B cell (primary cell): ENCODE measurements around the gene GLIS1. TPM values are rescaled to one million over a fixed set of nuclear protein-coding genes. Genes with fewer than 3 reads are reported as not detected.

ENCODE experiments used
- ATAC-seq: fragments of 200-7000 bp; cut with Tn5 transposase; one replicate; pipeline ENCODE4 v1.10.0; 2021; ENCODE audit warnings: low read depth, mild to moderate bottlenecking, moderate number of reproducible peaks, moderate library complexity
- CTCF ChIA-PET: fragments of 350-600 bp; sonication (Branson Sonifier 250); formaldehyde crosslinking; loops from one replicate; lab custom pipeline; 2021; ENCODE audit warnings: antibody characterized with exemption, inconsistent platforms; lab: Charles Lee
- POLR2A ChIA-PET: fragments of 350-600 bp; sonication (Branson Sonifier 250); formaldehyde crosslinking; loops from one replicate; lab custom pipeline; 2021; ENCODE audit warnings: antibody characterized with exemption; lab: Charles Lee
- DNase-seq: peaks from one replicate; pipeline ENCODE4 v3.0.0; 2013
- H2AFZ ChIP-seq: 2 replicates; pipeline ENCODE4 v1.6.1; 2012; ENCODE audit warnings: mild to moderate bottlenecking, low read depth, low read length; ENCODE audit not compliant: insufficient read depth, poor library complexity, severe bottlenecking
- H3K27ac ChIP-seq, 2 donors: 1 replicate in 1 of 2; 2 replicates in 1 of 2; pipeline ENCODE4 v1.5.1; 2012 to 2013; ENCODE audit warnings: low read length in 2 of 2, mild to moderate bottlenecking in 2 of 2, moderate library complexity in 1 of 2
- H3K27me3 ChIP-seq, 4 experiments: fragments of 200-600 bp in 1 of 4; sonication (generic) in 1 of 4; replicated peaks in 1 of 4; 1 replicate in 2 of 4; 2 replicates in 2 of 4; pipeline versions ENCODE4 v1.6.1 to v1.7.0; 2013 to 2016; ENCODE audit warnings: low read length in 3 of 4, mild to moderate bottlenecking in 2 of 4, mixed read lengths in 1 of 4, moderate library complexity in 1 of 4; ENCODE audit not compliant: insufficient read depth in 4 of 4, control insufficient read depth in 3 of 4; ENCODE audit errors: control extremely low read depth in 1 of 4
- H3K36me3 ChIP-seq, 2 experiments: replicated peaks in 1 of 2; 1 replicate in 1 of 2; 2 replicates in 1 of 2; pipeline versions ENCODE4 v1.6.1 to v1.7.1; 2013; ENCODE audit warnings: low read length in 1 of 2; ENCODE audit not compliant: insufficient read depth in 2 of 2, control insufficient read depth in 1 of 2; ENCODE audit errors: control extremely low read depth in 1 of 2, extremely low read depth in 1 of 2
- H3K4me1 ChIP-seq, 2 donors: fragments of 200-600 bp in 1 of 2; sonication (generic) in 1 of 2; 1 replicate in 1 of 2; 2 replicates in 1 of 2; pipeline versions ENCODE4 v1.5.1 to v1.6.1; 2013 to 2017; ENCODE audit warnings: low read length in 2 of 2; ENCODE audit not compliant: control insufficient read depth in 2 of 2, insufficient read depth in 2 of 2
- H3K4me2 ChIP-seq: replicated peaks from 2 replicates; pipeline ENCODE3; 2012; ENCODE audit warnings: mild to moderate bottlenecking, low read depth, low read length; ENCODE audit not compliant: poor library complexity, severe bottlenecking
- H3K4me3 ChIP-seq, 5 experiments: fragments of 200-600 bp in 1 of 5; sonication (generic) in 1 of 5; 1 replicate in 3 of 5; 2 replicates in 2 of 5; pipeline versions ENCODE4 v1.5.1 to v1.7.0; 2011 to 2016; ENCODE audit warnings: low read length in 4 of 5, mild to moderate bottlenecking in 4 of 5, low read depth in 2 of 5, control low read depth in 1 of 5, moderate library complexity in 1 of 5; ENCODE audit not compliant: insufficient read depth in 1 of 5; ENCODE audit errors: control extremely low read depth in 1 of 5, extremely low read depth in 1 of 5
- H3K79me2 ChIP-seq: fragments of 200-600 bp; sonication (generic); one replicate; pipeline ENCODE4 v1.6.0; 2016; ENCODE audit warnings: low read length; ENCODE audit not compliant: control insufficient read depth, insufficient read depth
- H3K9ac ChIP-seq: fragments of 200-600 bp; sonication (generic); 2 replicates; pipeline ENCODE4 v1.6.1; 2017; ENCODE audit warnings: mild to moderate bottlenecking, low read length, moderate library complexity
- H3K9me3 ChIP-seq, 3 donors: one replicate each; pipeline versions ENCODE4 v1.6.1 to v1.7.1; 2013; ENCODE audit warnings: low read length in 2 of 3; ENCODE audit not compliant: control insufficient read depth in 2 of 3, insufficient read depth in 1 of 3; ENCODE audit errors: control extremely low read depth in 1 of 3
- H4K20me1 ChIP-seq: 2 replicates; pipeline ENCODE4 v1.6.0; 2012; ENCODE audit warnings: mild to moderate bottlenecking, low read length; ENCODE audit not compliant: insufficient read depth, control insufficient read depth, poor library complexity, severe bottlenecking
- H3K27ac Mint-ChIP-seq: one replicate; pipeline ENCODE4 v1.8.0; 2021; ENCODE audit warnings: mixed read lengths
- H3K27me3 Mint-ChIP-seq: one replicate; pipeline ENCODE4 v1.8.0; 2021; ENCODE audit warnings: mixed read lengths
- H3K4me1 Mint-ChIP-seq: one replicate; pipeline ENCODE4 v1.8.0; 2021; ENCODE audit warnings: mixed read lengths
- H3K4me3 Mint-ChIP-seq: one replicate; pipeline ENCODE4 v1.8.0; 2021; ENCODE audit warnings: mixed read lengths
- H3K9me3 Mint-ChIP-seq: one replicate; pipeline ENCODE4 v1.8.0; 2022; ENCODE audit warnings: mixed read lengths; ENCODE audit not compliant: insufficient read depth
- CTCF ChIP-seq: fragments of 200-600 bp; IDR thresholded peaks from one replicate; pipeline ENCODE4 v1.8.0; 2022; ENCODE audit warnings: antibody characterized with exemption, mild to moderate bottlenecking
- EZH2 ChIP-seq: IDR thresholded peaks from 2 replicates; pipeline ENCODE4 v1.6.1; 2012; ENCODE audit warnings: borderline replicate concordance, low read depth, mild to moderate bottlenecking, moderate library complexity, low read length; ENCODE audit not compliant: insufficient read depth, poor library complexity, severe bottlenecking
- WGBS: methylation state at CpG from one replicate; pipeline ENCODE4 v1.1.5; 2013; ENCODE audit warnings: missing lambda C conversion rate; ENCODE audit not compliant: insufficient coverage; 5-methylcytosine and 5-hydroxymethylcytosine counted together
- intact Hi-C: fragments of 100-400 bp; cut with micrococcal nuclease; formaldehyde crosslinking; loops from one replicate; pipeline ENCODE4 v1.10.0; 2022
- polyA plus RNA-seq: library from polyadenylated mRNA; depleted of rRNA; stranded (reverse); fragments of >200 nt; gene quantifications from 2 replicates; pipeline ENCODE4 v1.2.3, GENCODE V29; 2012
- total RNA-seq, 2 donors: library from RNA; stranded (reverse); fragments of 120-200 nt in 1 of 2; gene quantifications; 1 replicate in 1 of 2; 2 replicates in 1 of 2; pipeline versions ENCODE4 v1.2.3 to v1.2.4, GENCODE V29; 2013 to 2022

GLIS1 gene
- total and polyA plus RNA-seq, 2 donors (not counting 1 experiment from before 2014, with no cell fraction given): not detected

GRCh38 chr1:53659436-53659835 is 79.5 kb downstream of the GLIS1 start:
- Mint-ChIP-seq H3K4me3 (no peak overlapping the region), H3K27me3 (peaks cover 16% of the 10 kb centered on the region), H3K9me3 (no peaks in the 10 kb centered on the region), H3K4me1 (no peaks in the 10 kb centered on the region), H3K27ac (no peak overlapping the region)
- no CpG with 5 or more reads among the region's 2 CpGs for WGBS
- TF ChIP-seq EZH2 (no peak), CTCF (no peak)
- Histone ChIP-seq H3K36me3 (no peaks in the 10 kb centered on the region), H2AFZ (no peak overlapping the region), H3K4me3 (no peak overlapping the region), H3K4me2 (no peak overlapping the region), H3K4me1 (no peaks in the 10 kb centered on the region), H3K79me2 (no peaks in the 10 kb centered on the region), H3K27me3 (peaks cover 0 to 7% (median 3%) of the 10 kb centered on the region in 4 experiments), H3K9me3 (no peaks in the 10 kb centered on the region), H4K20me1 (no peaks in the 10 kb centered on the region), H3K27ac (no peak overlapping the region), H3K9ac (no peak overlapping the region)
- intact Hi-C loops: no loop called here
- ChIA-PET CTCF (no interaction called here), POLR2A (no interaction called here)
- ATAC-seq: no peak
- DNase-seq: no peak

GRCh38 chr1:53658489-53659230 is 80.3 kb downstream of the GLIS1 start:
- intact Hi-C loops: no loop called here
- H3K36me3 ChIP-seq: no peaks in the 10 kb centered on the region
- POLR2A ChIA-PET: no interaction called here
- H3K9me3 ChIP-seq: no peaks in the 10 kb centered on the region
- no peak overlapping the region for H3K4me2 ChIP-seq
- H4K20me1 ChIP-seq: no peaks in the 10 kb centered on the region
- ATAC-seq: no peak
- H3K4me1 ChIP-seq: no peaks in the 10 kb centered on the region
- Mint-ChIP-seq H3K27ac (no peak overlapping the region), H3K9me3 (no peaks in the 10 kb centered on the region), H3K27me3 (peaks cover 16% of the 10 kb centered on the region), H3K4me3 (no peak overlapping the region), H3K4me1 (no peaks in the 10 kb centered on the region)
- peaks cover 0 to 7% (median 3%) of the 10 kb centered on the region in 4 experiments for H3K27me3 ChIP-seq
- DNase-seq: no peak
- no peaks in the 10 kb centered on the region for H3K79me2 ChIP-seq
- TF ChIP-seq CTCF: no peak
- TF ChIP-seq EZH2: no peak
- H3K27ac ChIP-seq: no peak overlapping the region
- WGBS: 95% methylated on average over 7 of the region's 8 CpGs
- CTCF ChIA-PET: no interaction called here
- no peak overlapping the region for H3K9ac ChIP-seq
- H3K4me3 ChIP-seq: no peak overlapping the region
- no peak overlapping the region for H2AFZ ChIP-seq
